ENCODE measurements around the gene HOXB9. TPM values are rescaled to one million over a fixed set of nuclear protein-coding genes. Genes with fewer than 3 reads are reported as not detected.

The HOXB9 gene
- total and polyA plus RNA-seq, 2 experiments from 2014 or later, result not detected

DNA sequence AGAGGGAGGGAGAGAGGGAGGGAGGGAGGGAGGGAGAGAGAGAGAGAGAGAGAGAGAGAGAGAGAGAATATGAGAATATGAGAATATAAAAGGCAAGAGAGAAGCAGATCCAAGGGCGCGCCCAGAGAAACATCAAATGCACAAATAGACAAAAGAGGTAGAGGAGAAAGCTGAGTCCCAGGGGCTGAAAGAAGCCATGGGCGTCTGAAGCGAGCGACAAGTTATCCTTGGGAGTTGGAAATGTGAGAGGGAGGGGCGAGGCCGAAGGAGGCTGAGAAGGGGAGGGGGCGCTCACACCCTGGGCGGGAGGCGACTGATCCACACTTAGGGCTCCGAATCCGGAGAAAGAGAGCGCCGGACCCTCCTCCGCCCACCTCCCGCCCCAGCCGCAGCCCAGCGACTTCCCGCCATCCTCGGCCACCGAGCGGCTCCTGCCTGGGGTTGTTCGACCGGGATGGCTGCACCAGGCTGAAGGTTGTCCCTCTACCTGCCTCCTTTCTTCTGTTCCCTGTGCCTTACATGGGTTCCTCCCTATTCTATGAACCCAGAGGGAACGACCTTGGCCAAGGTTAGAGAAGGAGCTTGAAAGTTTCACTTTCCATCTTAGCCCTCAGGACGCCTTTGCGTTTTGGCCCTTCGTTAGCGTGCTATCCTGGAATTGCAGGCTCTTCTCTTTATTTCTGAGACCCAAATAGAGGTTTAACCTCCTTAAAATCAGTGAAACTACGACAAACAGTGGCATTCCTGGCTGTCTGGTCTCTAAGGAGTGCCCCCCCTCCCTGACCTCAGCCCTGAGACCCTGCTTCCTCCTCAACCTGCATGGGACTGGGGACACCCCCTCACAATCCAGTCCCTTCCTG is 21.2 kb upstream of the HOXB9 start:
- peak overlapping the region; percentile 54 for H3K4me3 ChIP-seq
- H3K4me1 ChIP-seq (ENCODE audit: insufficient read depth), result peaks cover 19% of the 10 kb centered on the region
- peak; percentile 48 for TF ChIP-seq EZH2 (IDR thresholded peaks at IDR 0.05; ENCODE audit: low read depth, unreplicated experiment)
- TF ChIP-seq CREB1 (CRISPR knock-in tag; IDR thresholded peaks at IDR 0.05; ENCODE audit: low read depth), result no peak
- Mint-ChIP-seq H3K27me3 (ENCODE audit: insufficient read depth, low read depth, poor library complexity) (peaks cover 91% of the 10 kb centered on the region), H3K4me3 (peak overlapping the region; percentile 68), H3K27ac (no peak overlapping the region), H3K36me3 (ENCODE audit: low read depth) (no peaks in the 10 kb centered on the region; the same call in 2 of the 3 replicates), H3K9me3 (no peaks in the 10 kb centered on the region; the same call in 2 of the 3 replicates), H3K4me1 (peaks cover 13% of the 10 kb centered on the region)
- H3K27ac ChIP-seq (ENCODE audit: low read depth), result no peak overlapping the region
- H3K36me3 ChIP-seq (ENCODE audit: insufficient read depth), result no peaks in the 10 kb centered on the region; the same call in 1 of the 2 replicates
- ATAC-seq (peak; percentile 61), DNase-seq (ENCODE audit: low spot score) (peak; percentile 80)
- H3F3A ChIP-seq (replicated peaks; ENCODE audit: low read depth), result peaks cover 44% of the 10 kb centered on the region
- H3K4me2 ChIP-seq, result peak overlapping the region; percentile 87
- H3K27me3 ChIP-seq (ENCODE audit: insufficient read depth), result peaks cover 100% of the 10 kb centered on the region
- H4K20me1 ChIP-seq (replicated peaks; ENCODE audit: insufficient read depth), result peaks cover 19% of the 10 kb centered on the region; the same call in 1 of the 2 replicates
- H3K79me2 ChIP-seq (replicated peaks; ENCODE audit: insufficient read depth), result no peaks in the 10 kb centered on the region
- H3K9me2 ChIP-seq (ENCODE audit: insufficient read depth), result no peaks in the 10 kb centered on the region
- peak overlapping the region; percentile 91; the same call in 1 of the 2 replicates for H2AFZ ChIP-seq

DNA sequence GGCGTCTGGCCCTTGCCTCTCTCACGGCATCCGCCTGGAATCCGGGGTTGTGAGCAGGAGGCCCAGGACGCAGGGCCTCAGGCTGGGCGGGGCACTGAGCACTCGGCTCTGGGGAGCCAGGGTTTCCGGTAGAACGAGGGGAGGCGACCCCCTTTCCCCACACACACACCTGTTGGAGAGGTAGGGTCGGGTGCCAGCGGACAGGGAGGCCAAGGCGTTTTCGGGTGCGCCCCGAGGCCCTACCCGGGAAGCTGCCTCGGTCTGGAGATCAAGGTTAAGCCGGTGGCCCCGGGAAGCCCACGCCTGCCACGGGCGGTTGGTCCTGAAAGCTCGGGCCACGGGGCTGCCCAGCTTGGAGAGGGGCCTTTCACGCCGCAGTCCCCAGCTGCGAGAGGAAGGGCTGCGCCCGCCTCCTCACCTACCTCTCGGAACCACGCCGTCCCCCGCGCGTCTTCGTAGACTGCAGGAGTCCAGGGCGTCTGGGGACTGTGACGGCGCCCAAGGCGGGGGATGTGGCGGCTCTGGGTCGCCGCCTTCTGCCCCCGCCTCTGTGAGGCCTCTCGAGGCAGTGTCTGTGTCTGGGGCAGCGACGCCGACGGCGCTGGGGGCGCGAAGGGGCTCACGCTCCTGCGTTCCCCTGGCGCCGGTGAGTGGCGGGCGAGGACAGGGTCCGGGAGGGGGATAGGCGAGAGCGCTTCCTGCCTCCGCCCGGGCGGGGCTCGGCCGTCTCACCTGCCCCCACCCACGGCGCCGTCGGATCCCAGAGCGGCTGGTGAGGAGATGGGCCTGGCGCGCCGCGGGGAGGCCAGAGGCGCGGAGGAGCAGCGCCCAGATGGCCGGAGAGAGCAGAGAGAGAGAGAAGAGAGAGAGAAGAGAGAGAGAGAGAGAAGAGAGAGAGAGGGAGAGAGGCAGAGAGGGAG is 20.3 kb upstream of the HOXB9 start:
- no peak for TF ChIP-seq CREB1 (CRISPR knock-in tag; IDR thresholded peaks at IDR 0.05; ENCODE audit: low read depth)
- TF ChIP-seq, protein P1, sequence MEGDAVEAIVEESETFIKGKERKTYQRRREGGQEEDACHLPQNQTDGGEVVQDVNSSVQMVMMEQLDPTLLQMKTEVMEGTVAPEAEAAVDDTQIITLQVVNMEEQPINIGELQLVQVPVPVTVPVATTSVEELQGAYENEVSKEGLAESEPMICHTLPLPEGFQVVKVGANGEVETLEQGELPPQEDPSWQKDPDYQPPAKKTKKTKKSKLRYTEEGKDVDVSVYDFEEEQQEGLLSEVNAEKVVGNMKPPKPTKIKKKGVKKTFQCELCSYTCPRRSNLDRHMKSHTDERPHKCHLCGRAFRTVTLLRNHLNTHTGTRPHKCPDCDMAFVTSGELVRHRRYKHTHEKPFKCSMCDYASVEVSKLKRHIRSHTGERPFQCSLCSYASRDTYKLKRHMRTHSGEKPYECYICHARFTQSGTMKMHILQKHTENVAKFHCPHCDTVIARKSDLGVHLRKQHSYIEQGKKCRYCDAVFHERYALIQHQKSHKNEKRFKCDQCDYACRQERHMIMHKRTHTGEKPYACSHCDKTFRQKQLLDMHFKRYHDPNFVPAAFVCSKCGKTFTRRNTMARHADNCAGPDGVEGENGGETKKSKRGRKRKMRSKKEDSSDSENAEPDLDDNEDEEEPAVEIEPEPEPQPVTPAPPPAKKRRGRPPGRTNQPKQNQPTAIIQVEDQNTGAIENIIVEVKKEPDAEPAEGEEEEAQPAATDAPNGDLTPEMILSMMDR (conservative IDR thresholded peaks at IDR 0.05; ENCODE audit: low read depth in 2 of 2), result no peak
- no peak for TF ChIP-seq ZNF331 (CRISPR knock-in tag; IDR thresholded peaks at IDR 0.05; ENCODE audit: low read depth)
- TF ChIP-seq, protein P2, sequence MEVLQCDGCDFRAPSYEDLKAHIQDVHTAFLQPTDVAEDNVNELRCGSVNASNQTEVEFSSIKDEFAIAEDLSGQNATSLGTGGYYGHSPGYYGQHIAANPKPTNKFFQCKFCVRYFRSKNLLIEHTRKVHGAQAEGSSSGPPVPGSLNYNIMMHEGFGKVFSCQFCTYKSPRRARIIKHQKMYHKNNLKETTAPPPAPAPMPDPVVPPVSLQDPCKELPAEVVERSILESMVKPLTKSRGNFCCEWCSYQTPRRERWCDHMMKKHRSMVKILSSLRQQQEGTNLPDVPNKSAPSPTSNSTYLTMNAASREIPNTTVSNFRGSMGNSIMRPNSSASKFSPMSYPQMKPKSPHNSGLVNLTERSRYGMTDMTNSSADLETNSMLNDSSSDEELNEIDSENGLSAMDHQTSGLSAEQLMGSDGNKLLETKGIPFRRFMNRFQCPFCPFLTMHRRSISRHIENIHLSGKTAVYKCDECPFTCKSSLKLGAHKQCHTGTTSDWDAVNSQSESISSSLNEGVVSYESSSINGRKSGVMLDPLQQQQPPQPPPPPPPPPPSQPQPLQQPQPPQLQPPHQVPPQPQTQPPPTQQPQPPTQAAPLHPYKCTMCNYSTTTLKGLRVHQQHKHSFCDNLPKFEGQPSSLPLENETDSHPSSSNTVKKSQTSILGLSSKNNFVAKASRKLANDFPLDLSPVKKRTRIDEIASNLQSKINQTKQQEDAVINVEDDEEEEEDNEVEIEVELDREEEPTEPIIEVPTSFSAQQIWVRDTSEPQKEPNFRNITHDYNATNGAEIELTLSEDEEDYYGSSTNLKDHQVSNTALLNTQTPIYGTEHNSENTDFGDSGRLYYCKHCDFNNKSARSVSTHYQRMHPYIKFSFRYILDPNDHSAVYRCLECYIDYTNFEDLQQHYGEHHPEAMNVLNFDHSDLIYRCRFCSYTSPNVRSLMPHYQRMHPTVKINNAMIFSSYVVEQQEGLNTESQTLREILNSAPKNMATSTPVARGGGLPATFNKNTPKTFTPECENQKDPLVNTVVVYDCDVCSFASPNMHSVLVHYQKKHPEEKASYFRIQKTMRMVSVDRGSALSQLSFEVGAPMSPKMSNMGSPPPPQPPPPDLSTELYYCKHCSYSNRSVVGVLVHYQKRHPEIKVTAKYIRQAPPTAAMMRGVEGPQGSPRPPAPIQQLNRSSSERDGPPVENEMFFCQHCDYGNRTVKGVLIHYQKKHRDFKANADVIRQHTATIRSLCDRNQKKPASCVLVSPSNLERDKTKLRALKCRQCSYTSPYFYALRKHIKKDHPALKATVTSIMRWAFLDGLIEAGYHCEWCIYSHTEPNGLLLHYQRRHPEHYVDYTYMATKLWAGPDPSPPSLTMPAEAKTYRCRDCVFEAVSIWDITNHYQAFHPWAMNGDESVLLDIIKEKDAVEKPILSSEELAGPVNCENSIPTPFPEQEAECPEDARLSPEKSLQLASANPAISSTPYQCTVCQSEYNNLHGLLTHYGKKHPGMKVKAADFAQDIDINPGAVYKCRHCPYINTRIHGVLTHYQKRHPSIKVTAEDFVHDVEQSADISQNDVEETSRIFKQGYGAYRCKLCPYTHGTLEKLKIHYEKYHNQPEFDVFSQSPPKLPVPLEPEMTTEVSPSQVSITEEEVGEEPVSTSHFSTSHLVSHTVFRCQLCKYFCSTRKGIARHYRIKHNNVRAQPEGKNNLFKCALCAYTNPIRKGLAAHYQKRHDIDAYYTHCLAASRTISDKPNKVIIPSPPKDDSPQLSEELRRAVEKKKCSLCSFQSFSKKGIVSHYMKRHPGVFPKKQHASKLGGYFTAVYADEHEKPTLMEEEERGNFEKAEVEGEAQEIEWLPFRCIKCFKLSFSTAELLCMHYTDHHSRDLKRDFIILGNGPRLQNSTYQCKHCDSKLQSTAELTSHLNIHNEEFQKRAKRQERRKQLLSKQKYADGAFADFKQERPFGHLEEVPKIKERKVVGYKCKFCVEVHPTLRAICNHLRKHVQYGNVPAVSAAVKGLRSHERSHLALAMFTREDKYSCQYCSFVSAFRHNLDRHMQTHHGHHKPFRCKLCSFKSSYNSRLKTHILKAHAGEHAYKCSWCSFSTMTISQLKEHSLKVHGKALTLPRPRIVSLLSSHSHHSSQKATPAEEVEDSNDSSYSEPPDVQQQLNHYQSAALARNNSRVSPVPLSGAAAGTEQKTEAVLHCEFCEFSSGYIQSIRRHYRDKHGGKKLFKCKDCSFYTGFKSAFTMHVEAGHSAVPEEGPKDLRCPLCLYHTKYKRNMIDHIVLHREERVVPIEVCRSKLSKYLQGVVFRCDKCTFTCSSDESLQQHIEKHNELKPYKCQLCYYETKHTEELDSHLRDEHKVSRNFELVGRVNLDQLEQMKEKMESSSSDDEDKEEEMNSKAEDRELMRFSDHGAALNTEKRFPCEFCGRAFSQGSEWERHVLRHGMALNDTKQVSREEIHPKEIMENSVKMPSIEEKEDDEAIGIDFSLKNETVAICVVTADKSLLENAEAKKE (CRISPR knock-in tag; IDR thresholded peaks at IDR 0.05), result no peak
- peak; percentile 36 for TF ChIP-seq EZH2 (IDR thresholded peaks at IDR 0.05; ENCODE audit: low read depth, unreplicated experiment)
- Histone ChIP-seq H2AFZ (peak overlapping the region; percentile 85), H3K9me2 (ENCODE audit: insufficient read depth) (no peaks in the 10 kb centered on the region), H3K4me1 (ENCODE audit: insufficient read depth) (peaks cover 25% of the 10 kb centered on the region), H3F3A (replicated peaks; ENCODE audit: low read depth) (peaks cover 52% of the 10 kb centered on the region), H3K36me3 (ENCODE audit: insufficient read depth) (no peaks in the 10 kb centered on the region; the same call in 1 of the 2 replicates), H3K27me3 (ENCODE audit: insufficient read depth) (peaks cover 100% of the 10 kb centered on the region), H3K79me2 (replicated peaks; ENCODE audit: insufficient read depth) (no peaks in the 10 kb centered on the region), H4K20me1 (replicated peaks; ENCODE audit: insufficient read depth) (peaks cover 20% of the 10 kb centered on the region; the same call in 1 of the 2 replicates), H3K4me3 (peak overlapping the region; percentile 54), H3K4me2 (peak overlapping the region; percentile 87), H3K27ac (ENCODE audit: low read depth) (no peak overlapping the region)
- DNase-seq (ENCODE audit: low spot score) (peak; percentile 68), ATAC-seq (peak; percentile 30)
- no peak overlapping the region for H3K27ac Mint-ChIP-seq
- H3K4me1 Mint-ChIP-seq, result peaks cover 18% of the 10 kb centered on the region
- H3K9me3 Mint-ChIP-seq, result no peaks in the 10 kb centered on the region; the same call in 2 of the 3 replicates
- H3K27me3 Mint-ChIP-seq (ENCODE audit: insufficient read depth, low read depth, poor library complexity), result peaks cover 97% of the 10 kb centered on the region
- no peaks in the 10 kb centered on the region; the same call in 2 of the 3 replicates for H3K36me3 Mint-ChIP-seq (ENCODE audit: low read depth)
- peak overlapping the region; percentile 68 for H3K4me3 Mint-ChIP-seq
